ENCODE data around the gene GZMA. TPM values are rescaled to one million over a fixed set of nuclear protein-coding genes. Genes with fewer than 3 reads are reported as not detected.

Gene GZMA
- not detected in 2 replicates for total RNA-seq

GRCh38 chr5:55102348-55102747, at the start of gene GZMA:
TSS of gene GZMA (plus strand) at chr5:55102646. CDS start at chr5:55102683, 37 bp downstream.

Other genes with a start within 250 kb of the GZMA start
- gene ESM1, start 117.1 kb upstream of the GZMA start, total RNA-seq = not detected in 2 replicates
- gene GZMK, start 78.4 kb upstream of the GZMA start, total RNA-seq = not detected in 2 replicates
- 19.2 and 21.0 TPM in 2 replicates for gene GPX8, start 57.5 kb downstream of the GZMA start, total RNA-seq
- gene CDC20B, start 70.5 kb downstream of the GZMA start, total RNA-seq = not detected in 2 replicates
- gene MCIDAS, start 124.7 kb downstream of the GZMA start, total RNA-seq = 0.48 TPM in 1 of 2 replicates, not detected in the other
- 1.2 and 7.2 TPM in 2 replicates for gene CCNO, start 131.0 kb downstream of the GZMA start, total RNA-seq
- 20.5 and 30.9 TPM in 2 replicates for gene DHX29, start 205.0 kb downstream of the GZMA start, total RNA-seq
- gene MTREX, start 205.3 kb downstream of the GZMA start, total RNA-seq = 108 and 114 TPM in 2 replicates

Data from tracheal epithelial cell (primary cell).